Mesenchymal stem cell (in vitro differentiated cells and primary cell): ENCODE data around the gene BPIFB3.

Source experiments
- DNase-seq: peaks from one replicate; pipeline ENCODE4 v3.0.0-alpha.2; 2013
- H2AFZ ChIP-seq: one replicate; pipeline ENCODE4 v1.6.1; 2013; ENCODE audit warnings: low read depth, mild to moderate bottlenecking, control low read depth, inconsistent platforms, low read length, moderate library complexity
- H2AK5ac ChIP-seq: 2 replicates; pipeline ENCODE4 v1.6.1; 2013; ENCODE audit warnings: low read length, moderate library complexity, mild to moderate bottlenecking, inconsistent platforms; ENCODE audit not compliant: severe bottlenecking
- H2BK120ac ChIP-seq: one replicate; pipeline ENCODE4 v1.6.1; 2013; ENCODE audit warnings: low read depth, mild to moderate bottlenecking, inconsistent platforms, low read length, moderate library complexity
- H2BK12ac ChIP-seq, 2 experiments: one replicate each; pipeline ENCODE4 v1.6.1; 2013; ENCODE audit warnings: inconsistent platforms in 2 of 2, low read length in 2 of 2, mild to moderate bottlenecking in 2 of 2, moderate library complexity in 2 of 2, control low read depth in 1 of 2
- H2BK15ac ChIP-seq: one replicate; pipeline ENCODE4 v1.6.1; 2013; ENCODE audit warnings: mild to moderate bottlenecking, low read depth, inconsistent platforms; ENCODE audit not compliant: poor library complexity, severe bottlenecking
- H2BK5ac ChIP-seq: 2 replicates; pipeline ENCODE4 v1.6.1; 2013; ENCODE audit warnings: low read depth, mild to moderate bottlenecking, low read length, control low read depth, inconsistent platforms; ENCODE audit not compliant: poor library complexity, severe bottlenecking
- H3K14ac ChIP-seq, 2 experiments: one replicate each; pipeline ENCODE4 v1.6.1; 2013; ENCODE audit warnings: inconsistent platforms in 2 of 2, low read length in 2 of 2, control low read depth in 1 of 2, mild to moderate bottlenecking in 1 of 2, moderate library complexity in 1 of 2
- H3K18ac ChIP-seq, 2 experiments: one replicate each; pipeline ENCODE4 v1.6.1; 2013; ENCODE audit warnings: inconsistent platforms in 2 of 2, low read length in 2 of 2, control low read depth in 1 of 2, low read depth in 1 of 2, mild to moderate bottlenecking in 1 of 2
- H3K23ac ChIP-seq, 2 experiments: one replicate each; pipeline ENCODE4 v1.6.1; 2013; ENCODE audit warnings: inconsistent platforms in 2 of 2, low read length in 2 of 2, mild to moderate bottlenecking in 2 of 2, moderate library complexity in 2 of 2, control low read depth in 1 of 2
- H3K27ac ChIP-seq: 2 replicates; pipeline ENCODE4 v1.5.1; 2013; ENCODE audit warnings: mild to moderate bottlenecking, moderate library complexity, low read length, control low read depth, inconsistent platforms; ENCODE audit not compliant: poor library complexity, severe bottlenecking
- H3K27me3 ChIP-seq, 2 experiments: 2 replicates each; pipeline versions ENCODE4 v1.6.1 to v1.7.0; 2013; ENCODE audit warnings: low read length in 2 of 2, mild to moderate bottlenecking in 2 of 2, moderate library complexity in 2 of 2, control low read depth in 1 of 2, inconsistent platforms in 1 of 2; ENCODE audit not compliant: control insufficient read depth in 1 of 2, insufficient read depth in 1 of 2
- H3K36me3 ChIP-seq, 2 experiments: 2 replicates each; pipeline versions ENCODE4 v1.6.1 to v1.7.0; 2013; ENCODE audit warnings: low read length in 2 of 2, control low read depth in 1 of 2, inconsistent platforms in 1 of 2, low read depth in 1 of 2, mild to moderate bottlenecking in 1 of 2; ENCODE audit not compliant: insufficient read depth in 2 of 2, control insufficient read depth in 1 of 2
- H3K4ac ChIP-seq, 2 experiments: one replicate each; pipeline ENCODE4 v1.6.1; 2013; ENCODE audit warnings: inconsistent platforms in 2 of 2, low read length in 2 of 2, mild to moderate bottlenecking in 2 of 2, moderate library complexity in 2 of 2, control low read depth in 1 of 2, low read depth in 1 of 2
- H3K4me1 ChIP-seq: 2 replicates; pipeline ENCODE4 v1.6.1; 2013; ENCODE audit warnings: low read depth, low read length, control low read depth; ENCODE audit not compliant: control insufficient read depth, insufficient read depth
- H3K4me2 ChIP-seq: 2 replicates; pipeline ENCODE4 v1.6.1; 2013; ENCODE audit warnings: low read length, mild to moderate bottlenecking, inconsistent platforms; ENCODE audit not compliant: poor library complexity, severe bottlenecking
- H3K4me3 ChIP-seq, 2 experiments: 2 replicates each; pipeline versions ENCODE4 v1.5.1 to v1.7.0; 2013; ENCODE audit warnings: low read length in 2 of 2, mild to moderate bottlenecking in 2 of 2, control low read depth in 1 of 2, low read depth in 1 of 2; ENCODE audit not compliant: insufficient read depth in 1 of 2
- H3K79me1 ChIP-seq: replicated peaks from 2 replicates; pipeline ENCODE4 v1.6.1; 2013; ENCODE audit warnings: mild to moderate bottlenecking, control low read depth, low read length, inconsistent platforms; ENCODE audit not compliant: poor library complexity, severe bottlenecking
- H3K9ac ChIP-seq: 2 replicates; pipeline ENCODE4 v1.7.0; 2013; ENCODE audit warnings: mild to moderate bottlenecking, low read length, moderate library complexity
- H3K9me3 ChIP-seq: 2 replicates; pipeline ENCODE4 v1.7.0; 2013; ENCODE audit warnings: mild to moderate bottlenecking, low read length; ENCODE audit not compliant: control insufficient read depth
- H4K8ac ChIP-seq: one replicate; pipeline ENCODE4 v1.6.1; 2013; ENCODE audit warnings: inconsistent platforms, mild to moderate bottlenecking, low read length, moderate library complexity
- H4K91ac ChIP-seq: one replicate; pipeline ENCODE4 v1.6.1; 2013; ENCODE audit warnings: mild to moderate bottlenecking, low read length, inconsistent platforms
- WGBS: methylation state at CpG from one replicate; pipeline ENCODE4 v1.1.7; 2013; ENCODE audit warnings: mixed read lengths; 5-methylcytosine and 5-hydroxymethylcytosine counted together

BPIFB3 gene

GRCh38 chr20:33072813-33073212 lies 19.1 kb downstream of the BPIFB3 start:
- peaks cover 2% of the 10 kb centered on the region for H3K4me1 ChIP-seq
- no peak overlapping the region for H3K27ac ChIP-seq
- no peak overlapping the region for H3K18ac ChIP-seq
- H2BK12ac ChIP-seq: no peak overlapping the region
- H2AK5ac ChIP-seq: no peak overlapping the region
- no peak overlapping the region for H4K8ac ChIP-seq
- no peak for DNase-seq
- peaks cover 27 to 97% of the 10 kb centered on the region in 2 experiments for H3K27me3 ChIP-seq
- no peak overlapping the region for H4K91ac ChIP-seq
- no peak overlapping the region for H2AFZ ChIP-seq
- no peak overlapping the region for H3K23ac ChIP-seq
- no peak overlapping the region for H3K4me2 ChIP-seq
- H2BK15ac ChIP-seq: no peak overlapping the region
- no peak overlapping the region for H3K4ac ChIP-seq
- H3K14ac ChIP-seq: no peak overlapping the region
- no peak overlapping the region for H2BK5ac ChIP-seq
- no peaks in the 10 kb centered on the region for H3K36me3 ChIP-seq
- no peak overlapping the region for H2BK120ac ChIP-seq
- H3K79me1 ChIP-seq: no peaks in the 10 kb centered on the region
- no peak overlapping the region for H3K4me3 ChIP-seq
- peaks cover 5% of the 10 kb centered on the region for H3K9me3 ChIP-seq
- WGBS: 80% methylated on average over 2 of the region's 2 CpGs
- no peak overlapping the region for H3K9ac ChIP-seq

GRCh38 chr20:33074675-33075074 lies 21.0 kb downstream of the BPIFB3 start:
- H3K27me3 ChIP-seq: peaks cover 28 to 95% of the 10 kb centered on the region in 2 experiments
- 62% methylated on average over 2 of the region's 2 CpGs for WGBS

GRCh38 chr20:33075281-33075680 lies 21.6 kb downstream of the BPIFB3 start:
- Histone ChIP-seq H3K9ac (no peak overlapping the region), H4K91ac (no peak overlapping the region), H2AFZ (no peak overlapping the region), H3K79me1 (no peaks in the 10 kb centered on the region), H3K4me3 (no peak overlapping the region), H3K36me3 (no peaks in the 10 kb centered on the region), H2BK15ac (no peak overlapping the region), H3K4me2 (no peak overlapping the region), H3K14ac (no peak overlapping the region), H2BK5ac (no peak overlapping the region), H3K4me1 (peaks cover 2% of the 10 kb centered on the region), H2BK12ac (no peak overlapping the region), H2BK120ac (no peak overlapping the region), H3K4ac (no peak overlapping the region), H3K9me3 (peaks cover 5% of the 10 kb centered on the region), H3K18ac (no peak overlapping the region), H2AK5ac (no peak overlapping the region), H4K8ac (no peak overlapping the region), H3K23ac (no peak overlapping the region), H3K27ac (no peak overlapping the region), H3K27me3 (peaks cover 26 to 93% of the 10 kb centered on the region in 2 experiments)
- 71% methylated on average over 6 of the region's 6 CpGs for WGBS
- DNase-seq: no peak

More at GRCh38 chr20:33074675-33075074, 21.0 kb downstream of the BPIFB3 start:
- H3K9me3 ChIP-seq: peaks cover 5% of the 10 kb centered on the region
- H3K79me1 ChIP-seq: no peaks in the 10 kb centered on the region
- no peak overlapping the region for H4K91ac ChIP-seq
- no peak for DNase-seq
- H3K14ac ChIP-seq: no peak overlapping the region
- no peak overlapping the region for H2BK12ac ChIP-seq
- no peak overlapping the region for H3K23ac ChIP-seq
- H3K18ac ChIP-seq: no peak overlapping the region
- no peak overlapping the region for H2AFZ ChIP-seq
- no peak overlapping the region for H3K4me2 ChIP-seq
- H2BK5ac ChIP-seq: no peak overlapping the region
- H3K36me3 ChIP-seq: no peaks in the 10 kb centered on the region
- H3K9ac ChIP-seq: no peak overlapping the region
- H2AK5ac ChIP-seq: no peak overlapping the region
- H2BK120ac ChIP-seq: no peak overlapping the region
- H3K4ac ChIP-seq: no peak overlapping the region
- no peak overlapping the region for H2BK15ac ChIP-seq
- no peak overlapping the region for H3K27ac ChIP-seq
- no peak overlapping the region for H4K8ac ChIP-seq
- peaks cover 2% of the 10 kb centered on the region for H3K4me1 ChIP-seq
- H3K4me3 ChIP-seq: no peak overlapping the region

- Histone ChIP-seq H2BK15ac (no peak overlapping the region), H4K91ac (no peak overlapping the region), H3K14ac (no peak overlapping the region), H3K9ac (no peak overlapping the region), H2BK12ac (no peak overlapping the region), H3K9me3 (peaks cover 5% of the 10 kb centered on the region), H3K27ac (no peak overlapping the region), H2AK5ac (no peak overlapping the region), H3K4me2 (no peak overlapping the region), H3K36me3 (no peaks in the 10 kb centered on the region), H3K4ac (no peak overlapping the region), H3K23ac (no peak overlapping the region), H3K79me1 (no peaks in the 10 kb centered on the region), H3K18ac (no peak overlapping the region), H4K8ac (no peak overlapping the region), H2AFZ (no peak overlapping the region), H3K4me1 (peaks cover 2% of the 10 kb centered on the region), H2BK5ac (no peak overlapping the region), H2BK120ac (no peak overlapping the region), H3K4me3 (no peak overlapping the region), H3K27me3 (peaks cover 30 to 89% of the 10 kb centered on the region in 2 experiments)
- 46% methylated on average over 4 of the region's 6 CpGs for WGBS
- no peak for DNase-seq
These were observed 23.1 kb downstream of the BPIFB3 start for GRCh38 chr20:33076662-33077372.
